ENCODE results near the gene FBXL5.

Gene FBXL5

GRCh38 chr4:15688051-15688450 is 32.9 kb upstream of the FBXL5 start:
- H3K4me3 ChIP-seq (ENCODE audit: low read depth, low read length) = no peak overlapping the region
- TF ChIP-seq, protein P1, sequence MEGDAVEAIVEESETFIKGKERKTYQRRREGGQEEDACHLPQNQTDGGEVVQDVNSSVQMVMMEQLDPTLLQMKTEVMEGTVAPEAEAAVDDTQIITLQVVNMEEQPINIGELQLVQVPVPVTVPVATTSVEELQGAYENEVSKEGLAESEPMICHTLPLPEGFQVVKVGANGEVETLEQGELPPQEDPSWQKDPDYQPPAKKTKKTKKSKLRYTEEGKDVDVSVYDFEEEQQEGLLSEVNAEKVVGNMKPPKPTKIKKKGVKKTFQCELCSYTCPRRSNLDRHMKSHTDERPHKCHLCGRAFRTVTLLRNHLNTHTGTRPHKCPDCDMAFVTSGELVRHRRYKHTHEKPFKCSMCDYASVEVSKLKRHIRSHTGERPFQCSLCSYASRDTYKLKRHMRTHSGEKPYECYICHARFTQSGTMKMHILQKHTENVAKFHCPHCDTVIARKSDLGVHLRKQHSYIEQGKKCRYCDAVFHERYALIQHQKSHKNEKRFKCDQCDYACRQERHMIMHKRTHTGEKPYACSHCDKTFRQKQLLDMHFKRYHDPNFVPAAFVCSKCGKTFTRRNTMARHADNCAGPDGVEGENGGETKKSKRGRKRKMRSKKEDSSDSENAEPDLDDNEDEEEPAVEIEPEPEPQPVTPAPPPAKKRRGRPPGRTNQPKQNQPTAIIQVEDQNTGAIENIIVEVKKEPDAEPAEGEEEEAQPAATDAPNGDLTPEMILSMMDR (IDR thresholded peaks at IDR 0.05; ENCODE audit: control insufficient read depth, extremely low read depth, insufficient read depth) = no peak
- no peak for DNase-seq (ENCODE audit: low read depth)

- no peak overlapping the region for H3K4me3 ChIP-seq (ENCODE audit: low read depth, low read length)
- TF ChIP-seq, protein P1 (IDR thresholded peaks at IDR 0.05; ENCODE audit: control insufficient read depth, extremely low read depth, insufficient read depth) = no peak
- DNase-seq (ENCODE audit: low read depth) = no peak
Observed at GRCh38 chr4:15684498-15684897, 29.3 kb upstream of the FBXL5 start.

DNA sequence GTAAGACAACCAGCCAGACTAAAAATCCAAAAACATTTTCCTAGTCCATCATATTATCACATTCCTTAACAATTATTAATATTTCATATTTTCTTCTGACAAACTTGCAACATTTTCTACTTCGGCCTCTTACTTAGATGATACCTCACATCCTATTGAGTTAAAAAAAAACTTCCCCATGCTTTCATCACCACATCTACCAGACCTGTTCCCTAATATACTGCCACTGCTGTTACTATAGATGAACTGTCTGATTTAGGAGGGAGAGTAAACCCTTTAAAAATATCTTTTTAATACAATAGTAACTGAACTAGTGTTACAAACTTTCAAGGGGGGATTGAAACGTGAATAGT is 28.0 kb upstream of the FBXL5 start:
- DNase-seq (ENCODE audit: low read depth) = no peak
- H3K4me3 ChIP-seq (ENCODE audit: low read depth, low read length) = peak overlapping the region; percentile 61
- TF ChIP-seq, protein P1 (IDR thresholded peaks at IDR 0.05; ENCODE audit: control insufficient read depth, extremely low read depth, insufficient read depth) = no peak

DNA sequence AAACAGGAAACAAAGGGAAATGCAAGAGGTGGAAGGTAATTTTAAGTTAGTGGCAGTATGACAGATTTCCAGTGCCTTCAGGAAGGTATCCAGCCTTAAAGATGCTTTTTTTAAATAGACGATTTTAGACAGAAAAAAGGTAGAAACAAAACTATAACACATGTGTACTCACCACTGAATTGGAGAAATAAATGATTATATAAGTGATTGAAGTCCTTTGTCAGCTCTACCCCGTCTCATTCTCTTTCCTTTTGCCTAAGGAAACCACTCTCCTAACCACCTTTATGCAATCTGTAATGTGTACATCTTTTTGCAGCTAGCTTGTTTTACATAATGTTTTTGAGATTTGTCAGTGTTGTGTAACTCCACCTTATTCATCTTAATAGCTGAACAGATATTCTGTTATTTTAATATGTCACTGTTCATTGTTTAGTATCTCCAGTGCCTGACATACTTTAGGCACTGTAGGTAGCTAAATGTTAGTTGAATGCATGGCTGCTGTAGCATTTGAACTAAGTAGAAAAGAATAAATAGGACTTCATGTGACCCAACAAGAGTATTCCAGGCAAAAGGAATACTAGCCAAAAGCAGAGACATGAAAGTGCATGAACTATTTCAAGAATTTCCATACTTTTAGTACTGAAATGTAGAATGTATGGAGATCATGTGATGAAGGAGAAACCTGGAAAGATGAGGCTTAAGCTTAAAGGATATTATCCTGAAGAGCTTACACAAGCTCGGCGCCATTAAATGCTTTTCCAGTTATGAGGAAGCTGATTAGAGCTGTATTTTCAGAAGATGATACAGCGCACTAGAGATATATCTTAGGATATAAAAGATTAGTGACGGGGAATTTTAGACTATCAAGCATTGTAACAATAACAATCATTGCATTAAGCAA is 27.3 kb upstream of the FBXL5 start:
- TF ChIP-seq, protein P1 (IDR thresholded peaks at IDR 0.05; ENCODE audit: control insufficient read depth, extremely low read depth, insufficient read depth) = no peak
- DNase-seq (ENCODE audit: low read depth) = no peak
- H3K4me3 ChIP-seq (ENCODE audit: low read depth, low read length) = peak overlapping the region; percentile 61

- TF ChIP-seq, protein P1 (IDR thresholded peaks at IDR 0.05; ENCODE audit: control insufficient read depth, extremely low read depth, insufficient read depth) = peak; percentile 21; the same call in 1 of the 2 replicates
- DNase-seq (ENCODE audit: low read depth) = peak; percentile 94
- peak within 1 kb of the TSS; percentile 61 for H3K4me3 ChIP-seq (ENCODE audit: low read depth, low read length)
Observed at GRCh38 chr4:15681372-15682241, 26.4 kb upstream of the FBXL5 start, which contains the start of gene FAM200B. FAM200B (plus strand) TSS chr4:15681827; CDS start chr4:15686978, 5,151 bp downstream.

- H3K4me3 ChIP-seq (ENCODE audit: low read depth, low read length) = peak overlapping the region; percentile 61
- DNase-seq (ENCODE audit: low read depth) = no peak
- TF ChIP-seq, protein P1 (IDR thresholded peaks at IDR 0.05; ENCODE audit: control insufficient read depth, extremely low read depth, insufficient read depth) = no peak
Observed at GRCh38 chr4:15681067-15681371, 25.9 kb upstream of the FBXL5 start.

All from LNCaP clone FGC (cell line).